OCI-LY7 (cell line): Measurements from ENCODE around the gene CSNK1D. TPM values are rescaled to one million over a fixed set of nuclear protein-coding genes. Genes with fewer than 3 reads are reported as not detected.

ENCODE experiments used
- BruUV-seq: library from RNA; stranded (reverse); fragments of 400-500 nt; replicated peaks from 2 replicates; lab custom pipeline; 2021; lab: Mats Ljungman, UMichigan
- CTCF ChIA-PET: fragments of 300-600 bp; sonication (Branson Sonifier 250); formaldehyde crosslinking; loops from one replicate; lab custom pipeline; 2022; ENCODE audit warnings: antibody characterized with exemption; ENCODE audit not compliant: unreplicated experiment; lab: Charles Lee
- POLR2A ChIA-PET: fragments of 300-600 bp; sonication (Branson Sonifier 250); formaldehyde crosslinking; loops from one replicate; lab custom pipeline; 2022; ENCODE audit warnings: antibody characterized with exemption; lab: Charles Lee
- DNase-seq: peaks from one replicate; pipeline ENCODE4 v3.0.0-alpha.2; 2015; ENCODE audit warnings: low spot score
- H2AFZ ChIP-seq: fragments of 200-600 bp; sonication (generic), shearing (Covaris generic); 2 replicates; pipeline ENCODE4 v1.6.1; 2014; ENCODE audit warnings: mild to moderate bottlenecking, antibody characterized with exemption, low read length, moderate library complexity
- H3K27ac ChIP-seq: fragments of 200-600 bp; sonication (generic); 2 replicates; pipeline ENCODE4 v1.5.1; 2014; ENCODE audit warnings: mixed run types, low read depth, mild to moderate bottlenecking, moderate library complexity, low read length, inconsistent platforms; ENCODE audit not compliant: poor library complexity, severe bottlenecking
- H3K36me3 ChIP-seq: fragments of 200-600 bp; sonication (generic); 2 replicates; pipeline ENCODE4 v1.6.1; 2014; ENCODE audit warnings: mild to moderate bottlenecking, antibody characterized with exemption, low read length, moderate library complexity, mixed read lengths; ENCODE audit not compliant: insufficient read depth
- H3K4me1 ChIP-seq: fragments of 200-600 bp; sonication (generic); 2 replicates; pipeline ENCODE4 v1.5.1; 2014; ENCODE audit warnings: mild to moderate bottlenecking, low read length; ENCODE audit not compliant: insufficient read depth, poor library complexity, severe bottlenecking
- H3K4me2 ChIP-seq: fragments of 200-600 bp; sonication (generic); 2 replicates; pipeline ENCODE4 v1.6.1; 2014; ENCODE audit warnings: mild to moderate bottlenecking, low read length
- H3K4me3 ChIP-seq: fragments of 200-600 bp; sonication (generic); 2 replicates; pipeline ENCODE4 v1.5.1; 2014; ENCODE audit warnings: mild to moderate bottlenecking, low read depth, low read length; ENCODE audit not compliant: poor library complexity, severe bottlenecking
- H3K79me2 ChIP-seq: fragments of 200-600 bp; sonication (generic); 2 replicates; pipeline ENCODE4 v1.6.1; 2016; ENCODE audit warnings: low read depth, mild to moderate bottlenecking, low read length, moderate library complexity, mixed read lengths; ENCODE audit not compliant: insufficient read depth
- H3K9me2 ChIP-seq: fragments of 200-600 bp; sonication (generic); 2 replicates; pipeline ENCODE4 v1.6.1; 2016; ENCODE audit warnings: mild to moderate bottlenecking, low read length, mixed read lengths; ENCODE audit not compliant: insufficient read depth
- H3K9me3 ChIP-seq: fragments of 200-600 bp; sonication (generic); 2 replicates; pipeline ENCODE4 v1.6.1; 2014; ENCODE audit warnings: mild to moderate bottlenecking, mixed run types, low read length, mixed read lengths
- H4K20me1 ChIP-seq: fragments of 200-600 bp; sonication (generic); 2 replicates; pipeline ENCODE4 v1.6.1; 2014; ENCODE audit warnings: mild to moderate bottlenecking, antibody characterized with exemption, low read length, moderate library complexity, mixed read lengths; ENCODE audit not compliant: insufficient read depth
- CTCF ChIP-seq: fragments of 200-600 bp; sonication (generic); conservative IDR thresholded peaks from 2 replicates; pipeline ENCODE4 v1.5.1; 2014; ENCODE audit warnings: mild to moderate bottlenecking, antibody characterized with exemption, low read length, moderate library complexity, mixed read lengths
- EZH2phosphoT487 ChIP-seq: fragments of 200-600 bp; sonication (generic); IDR thresholded peaks from 2 replicates; pipeline ENCODE4 v1.6.1; 2018; ENCODE audit warnings: low read depth, borderline replicate concordance, mild to moderate bottlenecking, mixed run types, antibody characterized with exemption, low read length, moderate library complexity, mixed read lengths
- intact Hi-C: fragments of 100-400 bp; cut with micrococcal nuclease; formaldehyde crosslinking; loops from one replicate; pipeline ENCODE4 v1.10.0; 2022; ENCODE audit not compliant: unreplicated experiment
- total RNA-seq, 2 experiments: library from RNA; depleted of rRNA in 1 of 2; stranded (reverse); fragments of >200 nt in 1 of 2; shearing (Covaris generic) in 1 of 2; gene quantifications; 2 replicates each; pipeline ENCODE4 v1.2.3, GENCODE V29; 2014 to 2022

Gene CSNK1D
- total RNA-seq, 2 experiments from 2014 or later, result 53.0 to 181 TPM

- TF ChIP-seq EZH2phosphoT487 (no peak), CTCF (no peak)
- Histone ChIP-seq H3K4me1 (peaks cover 42% of the 10 kb centered on the region), H4K20me1 (no peaks in the 10 kb centered on the region), H3K79me2 (no peaks in the 10 kb centered on the region), H2AFZ (peak overlapping the region; percentile 91), H3K9me2 (no peaks in the 10 kb centered on the region), H3K36me3 (no peaks in the 10 kb centered on the region), H3K4me3 (peak overlapping the region; percentile 66), H3K4me2 (peak overlapping the region; percentile 89), H3K9me3 (no peaks in the 10 kb centered on the region), H3K27ac (peak overlapping the region; percentile 57)
- ChIA-PET POLR2A (interaction anchor here (0.6 to 3.3 kb wide), 8 partner anchors 12 to 814 kb away, joined by 3 to 22 read pairs (median 3); partner anchors contain the start of genes CSNK1D and TEX19), CTCF (interaction anchor here (0.7 to 1.1 kb wide), 3 partner anchors 51 to 261 kb away, joined by 3 to 5 read pairs (median 4); partner anchors contain the start of gene DCXR)
- intact Hi-C loops, result loop anchor here (10.0 kb wide), 2 partner anchors 196 to 256 kb away; no protein-coding TSS in a partner anchor
- BruUV-seq, result no TSS peak
- no peak for DNase-seq
These were observed 25.3 kb upstream of the CSNK1D start for GRCh38 chr17:82298538-82299421.

GRCh38 chr17:82297714-82298537 is 24.4 kb upstream of the CSNK1D start:
- intact Hi-C loops, result loop anchor here (10.0 kb wide), 2 partner anchors 197 to 257 kb away; no protein-coding TSS in a partner anchor
- DNase-seq, result peak; percentile 90
- Histone ChIP-seq H3K9me3 (no peaks in the 10 kb centered on the region), H3K4me1 (peaks cover 47% of the 10 kb centered on the region), H3K4me2 (peak overlapping the region; percentile 89), H3K79me2 (no peaks in the 10 kb centered on the region), H3K4me3 (peak overlapping the region; percentile 66), H2AFZ (peak overlapping the region; percentile 91), H3K9me2 (no peaks in the 10 kb centered on the region), H3K27ac (peak overlapping the region; percentile 57), H4K20me1 (no peaks in the 10 kb centered on the region), H3K36me3 (no peaks in the 10 kb centered on the region)
- CTCF ChIA-PET, result interaction anchor here (0.7 to 1.1 kb wide), 3 partner anchors 52 to 260 kb away, joined by 3 to 5 read pairs (median 4); partner anchors contain the start of gene DCXR
- TF ChIP-seq EZH2phosphoT487, result no peak
- TF ChIP-seq CTCF, result no peak; the same call in 1 of the 2 replicates
- BruUV-seq, result TSS peak; percentile 93
- POLR2A ChIA-PET, result interaction anchor here (0.6 to 3.3 kb wide), 11 partner anchors 11 to 814 kb away, joined by 3 to 22 read pairs (median 3); partner anchors contain the start of genes CSNK1D and TEX19
